NT2/D1 (cell line): ENCODE results near the gene PPHLN1.

Source experiments
- YY1 ChIP-seq: IDR thresholded peaks from 2 replicates; pipeline ENCODE4 v1.6.1; 2011; ENCODE audit not compliant: insufficient read length, insufficient read depth
- ZNF274 ChIP-seq: IDR thresholded peaks from 2 replicates; pipeline ENCODE4 v1.6.1; 2011; ENCODE audit warnings: mild to moderate bottlenecking, low read depth, low read length

DNA sequence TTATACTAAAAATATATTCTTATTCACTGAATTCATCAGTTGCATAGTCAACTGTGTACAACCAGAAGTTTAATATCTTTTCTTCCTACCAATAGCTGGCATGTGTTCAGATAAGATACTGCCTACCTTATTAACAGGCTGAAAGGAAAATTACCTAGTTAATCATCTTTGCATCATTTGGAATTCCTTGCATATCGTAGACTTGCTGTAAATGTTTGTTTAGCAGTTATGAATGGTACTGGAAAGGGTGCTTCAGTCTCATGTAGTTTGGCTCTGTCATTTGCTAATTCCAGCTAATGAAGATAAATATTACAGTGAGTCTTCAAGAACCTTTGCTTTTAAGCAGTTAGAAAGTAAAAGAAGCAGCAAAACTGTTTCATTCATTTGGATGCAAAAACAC, 84.4 kb downstream of the PPHLN1 start:
- TF ChIP-seq ZNF274 (no peak), YY1 (no peak)
